ENCODE data around the gene CFAP58.
A peak's percentile ranks its signal among the peaks of the same experiment; 100 is the strongest.

CFAP58 gene, protein sequence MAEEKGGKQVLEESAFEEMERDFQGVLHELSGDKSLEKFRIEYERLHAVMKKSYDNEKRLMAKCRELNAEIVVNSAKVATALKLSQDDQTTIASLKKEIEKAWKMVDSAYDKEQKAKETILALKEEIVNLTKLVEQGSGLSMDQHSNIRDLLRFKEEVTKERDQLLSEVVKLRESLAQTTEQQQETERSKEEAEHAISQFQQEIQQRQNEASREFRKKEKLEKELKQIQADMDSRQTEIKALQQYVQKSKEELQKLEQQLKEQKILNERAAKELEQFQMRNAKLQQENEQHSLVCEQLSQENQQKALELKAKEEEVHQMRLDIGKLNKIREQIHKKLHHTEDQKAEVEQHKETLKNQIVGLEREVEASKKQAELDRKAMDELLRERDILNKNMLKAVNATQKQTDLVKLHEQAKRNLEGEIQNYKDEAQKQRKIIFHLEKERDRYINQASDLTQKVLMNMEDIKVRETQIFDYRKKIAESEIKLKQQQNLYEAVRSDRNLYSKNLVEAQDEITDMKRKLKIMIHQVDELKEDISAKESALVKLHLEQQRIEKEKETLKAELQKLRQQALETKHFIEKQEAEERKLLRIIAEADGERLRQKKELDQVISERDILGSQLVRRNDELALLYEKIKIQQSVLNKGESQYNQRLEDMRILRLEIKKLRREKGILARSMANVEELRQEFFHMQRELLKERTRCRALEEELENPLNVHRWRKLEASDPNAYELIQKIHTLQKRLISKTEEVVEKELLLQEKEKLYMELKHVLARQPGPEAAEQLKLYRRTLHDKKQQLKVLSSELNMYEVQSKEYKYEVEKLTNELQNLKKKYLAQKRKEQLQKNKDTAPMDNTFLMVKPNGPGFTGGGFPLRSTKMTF

GRCh38 chr10:104353325-104354048 lies at the start of gene CFAP58:
Gene CFAP58, plus strand, starts transcription at chr10:104353833. Its CDS starts 65 bp downstream, at chr10:104353898.
- DNase-seq = peak; percentile 78 to 88

GRCh38 chr10:104304356-104304745 lies 49.3 kb upstream of the CFAP58 start:
- no peak for DNase-seq

- DNase-seq = no peak
Observed at GRCh38 chr10:104304927-104305326, 48.7 kb upstream of the CFAP58 start.

GRCh38 chr10:104306897-104307296 lies 46.7 kb upstream of the CFAP58 start:
- DNase-seq = no peak

GRCh38 chr10:104307576-104308438 lies 45.8 kb upstream of the CFAP58 start:
- no peak for DNase-seq

DNA sequence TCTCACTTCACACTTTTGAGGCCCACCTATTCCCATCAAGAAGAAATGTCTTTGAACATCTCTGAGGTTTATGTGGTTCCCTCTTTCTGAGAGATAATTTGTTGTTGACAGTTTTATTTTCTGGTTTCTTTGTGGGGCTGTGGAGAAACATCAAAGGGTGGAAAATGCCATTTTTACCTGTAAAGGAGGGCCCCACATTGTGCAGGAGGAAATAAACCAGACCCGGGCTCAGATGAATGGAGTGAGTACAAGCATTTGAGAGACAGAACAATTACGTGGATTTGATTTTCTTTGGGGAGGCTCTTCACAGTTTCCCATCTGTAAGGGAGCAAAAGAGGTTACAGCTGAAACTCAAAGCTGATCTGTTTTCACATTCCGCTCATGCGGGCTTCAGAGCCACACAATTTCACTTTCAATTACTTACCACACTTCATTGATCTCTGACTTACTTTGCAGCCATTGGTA lies 45.2 kb upstream of the CFAP58 start:
- DNase-seq = no peak

DNA sequence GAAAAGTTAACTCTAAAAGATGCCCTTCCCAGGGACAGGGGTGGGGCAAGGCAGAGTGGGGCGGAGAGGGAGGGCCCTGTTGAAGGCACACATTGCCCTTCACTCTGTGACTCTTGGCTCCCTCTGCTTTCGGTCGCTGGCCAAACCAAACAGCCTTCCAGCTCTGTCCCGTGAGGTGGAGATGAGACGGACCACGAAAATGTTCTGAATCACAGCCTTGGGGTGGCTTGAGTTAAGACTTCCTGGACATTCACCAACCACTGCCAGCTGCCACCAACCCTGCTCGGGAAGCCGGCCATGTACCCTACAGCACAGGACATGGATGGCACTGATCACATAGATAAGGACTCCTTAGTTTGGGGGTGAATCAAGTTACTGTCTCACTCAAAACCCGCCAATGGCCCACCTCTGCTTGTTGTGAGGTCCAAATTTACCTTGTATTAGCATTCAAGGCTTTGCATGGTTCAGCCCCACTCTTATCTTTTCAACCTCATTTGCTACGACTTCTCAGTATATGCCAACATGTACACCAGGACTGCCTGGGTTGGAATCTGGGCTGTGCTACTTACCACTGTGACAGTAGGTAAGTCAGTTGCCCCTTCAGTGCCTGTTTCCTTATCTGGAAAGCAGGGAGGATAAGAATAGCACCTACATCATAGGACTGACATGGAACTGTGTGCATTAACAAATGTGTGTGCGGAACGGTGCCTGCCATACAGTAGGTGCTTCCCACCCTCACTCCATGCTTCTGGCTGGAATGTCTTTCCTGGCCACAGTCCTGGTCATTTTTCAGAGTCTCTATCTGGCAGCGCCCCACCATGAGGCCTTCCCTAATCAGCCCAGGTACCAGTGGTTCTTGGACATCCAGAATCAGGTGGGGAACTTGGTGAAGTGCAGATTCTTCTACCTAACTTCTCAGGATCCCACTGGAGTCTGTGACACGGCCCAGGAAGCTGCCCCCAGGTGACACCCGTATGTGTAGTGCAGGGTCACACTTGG lies 43.4 kb upstream of the CFAP58 start:
- DNase-seq = no peak

DNA sequence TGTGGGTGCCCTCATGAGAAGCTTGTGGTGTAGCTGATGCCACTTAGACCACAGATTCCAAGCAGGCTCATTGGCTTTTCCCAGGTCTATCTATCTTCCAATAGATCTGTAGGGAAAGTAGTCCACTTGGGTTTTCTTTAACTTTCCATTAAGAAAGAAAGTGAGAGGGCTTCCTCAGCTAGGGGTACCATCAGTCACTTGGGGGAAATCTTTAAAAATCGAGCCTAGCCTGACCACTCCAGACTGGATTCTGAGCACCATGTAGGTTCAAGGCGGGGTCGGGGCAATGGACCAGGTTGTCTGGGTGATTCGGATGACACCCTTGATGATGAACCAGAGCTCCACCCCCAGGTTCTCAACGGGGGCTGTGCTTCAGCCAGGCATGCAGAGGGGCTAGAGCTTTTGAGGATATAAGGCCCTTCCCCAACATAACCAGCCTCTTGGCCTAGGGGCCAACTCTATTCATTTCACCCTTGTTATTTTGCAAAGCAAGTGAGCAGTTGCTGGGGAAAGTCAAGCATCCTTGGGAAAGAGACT lies 42.4 kb upstream of the CFAP58 start:
- DNase-seq = no peak

DNA sequence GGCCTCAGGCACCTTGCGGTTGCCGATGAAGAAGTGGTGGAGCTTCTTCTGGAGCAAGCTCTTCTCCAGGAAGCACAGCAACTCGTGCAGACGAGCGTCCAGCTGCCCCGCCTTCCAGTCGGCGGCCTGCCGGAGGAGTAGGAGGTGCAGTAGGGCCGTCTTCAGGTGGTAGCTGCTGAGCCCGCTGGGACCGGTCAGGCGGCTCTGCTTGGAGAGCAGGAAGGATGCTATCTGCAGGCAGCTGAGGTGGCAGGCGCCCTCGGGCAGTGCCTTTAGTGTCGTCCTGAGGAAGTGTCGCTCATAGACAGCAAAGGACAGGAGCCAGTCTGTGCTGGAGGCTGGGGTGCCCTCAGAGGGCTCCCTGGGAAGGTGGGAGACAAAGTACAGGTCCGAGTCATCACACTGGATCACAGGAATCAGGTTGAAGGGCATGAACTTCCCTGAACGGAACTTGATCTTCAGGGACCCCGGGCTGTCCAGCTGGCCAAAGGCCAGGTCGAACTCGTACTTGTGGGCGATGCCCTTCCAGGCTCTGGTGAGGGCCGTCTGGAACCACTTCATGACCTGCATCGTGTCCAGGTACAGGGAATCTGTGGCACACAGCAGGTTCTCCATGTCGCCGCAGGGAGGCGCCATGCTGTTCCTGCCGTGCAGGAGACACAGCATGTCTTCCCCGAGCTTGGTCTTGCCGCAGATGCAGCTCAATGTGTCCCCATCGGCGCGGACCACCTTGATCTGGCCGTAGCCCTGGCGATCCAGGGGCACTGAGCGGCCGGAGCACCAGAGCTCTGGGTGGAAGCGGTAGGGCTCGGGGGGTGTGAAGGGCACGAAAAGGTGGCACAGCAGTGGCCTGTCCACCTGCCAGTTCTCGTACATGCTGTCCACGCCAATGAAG lies 38.8 kb upstream of the CFAP58 start:
- DNase-seq = no peak

GRCh38 chr10:104315486-104315921 lies 38.1 kb upstream of the CFAP58 start:
- DNase-seq = no peak

GRCh38 chr10:104316321-104317099 lies 37.1 kb upstream of the CFAP58 start:
- DNase-seq = no peak

GRCh38 chr10:104317269-104317710 lies 36.3 kb upstream of the CFAP58 start:
- DNase-seq = no peak

GRCh38 chr10:104317726-104318299 lies 35.8 kb upstream of the CFAP58 start:
- no peak for DNase-seq

GRCh38 chr10:104318326-104318725 lies 35.3 kb upstream of the CFAP58 start:
- no peak for DNase-seq

- no peak for DNase-seq
Observed at GRCh38 chr10:104318810-104319741, 34.6 kb upstream of the CFAP58 start.

GRCh38 chr10:104321226-104321625 lies 32.4 kb upstream of the CFAP58 start:
- DNase-seq = no peak
